Activated naive CD4-positive, alpha-beta T cell treated with anti-CD3 and anti-CD28 coated beads for 36 hours (primary cell): ENCODE results near the gene OSR1. TPM values are rescaled to one million over a fixed set of nuclear protein-coding genes. Genes with fewer than 3 reads are reported as not detected.

Experiments
- CTCF ChIA-PET: fragments of 350-600 bp; sonication (Branson Sonifier 250); formaldehyde crosslinking; loops from one replicate; lab custom pipeline; 2021; ENCODE audit warnings: antibody characterized with exemption; lab: Charles Lee
- DNase-seq: peaks from one replicate; pipeline ENCODE4 v3.0.0-alpha.2; 2020
- H3K27ac Mint-ChIP-seq: one replicate; pipeline ENCODE4 v1.8.0; 2021; ENCODE audit warnings: mild to moderate bottlenecking, mixed read lengths
- H3K27me3 Mint-ChIP-seq: one replicate; pipeline ENCODE4 v1.8.0; 2021; ENCODE audit warnings: low read depth, mixed read lengths
- H3K36me3 Mint-ChIP-seq: one replicate; pipeline ENCODE4 v1.8.0; 2021; ENCODE audit warnings: low read depth, mixed read lengths
- H3K4me1 Mint-ChIP-seq: one replicate; pipeline ENCODE4 v1.8.0; 2021; ENCODE audit warnings: low read depth, mixed read lengths
- H3K4me3 Mint-ChIP-seq: one replicate; pipeline ENCODE4 v1.8.0; 2021; ENCODE audit warnings: mild to moderate bottlenecking, moderate library complexity, mixed read lengths
- H3K9me3 Mint-ChIP-seq: one replicate; pipeline ENCODE4 v1.8.0; 2021; ENCODE audit warnings: mixed read lengths
- intact Hi-C: fragments of 100-400 bp; cut with micrococcal nuclease; formaldehyde crosslinking; loops from one replicate; pipeline ENCODE4 v1.15.1; 2023
- total RNA-seq, 2 experiments: library from RNA; stranded (reverse); gene quantifications; one replicate each; pipeline ENCODE4 v1.2.3, GENCODE V29; 2021

OSR1 gene
- total RNA-seq, 2 experiments from 2014 or later: not detected

DNA sequence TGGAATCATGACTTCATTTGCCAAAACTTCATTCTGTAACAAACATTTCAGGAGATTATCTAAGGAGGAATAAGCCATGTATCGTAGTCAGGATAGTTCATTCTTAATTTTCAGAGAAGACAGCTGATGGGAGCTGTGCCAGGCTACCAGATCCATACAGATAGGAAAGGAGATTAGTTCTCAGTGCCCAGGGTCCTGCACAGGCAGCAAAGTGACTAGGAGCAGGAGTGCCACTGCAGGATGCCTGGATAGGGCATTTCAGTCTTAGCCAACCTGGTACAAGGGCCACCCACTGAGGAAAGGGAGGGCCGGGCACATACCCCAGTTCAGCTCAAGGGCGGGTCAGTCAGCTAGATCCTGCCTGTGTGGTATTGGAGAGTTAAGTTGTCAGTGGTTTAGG lies 6.7 kb upstream of the OSR1 start:
- H3K27me3 Mint-ChIP-seq: peaks cover 49% of the 10 kb centered on the region
- DNase-seq: no peak
- H3K4me3 Mint-ChIP-seq: no peak overlapping the region
- intact Hi-C loops: loop anchor here (10.0 kb wide), 1 partner anchor 380 kb away; no protein-coding TSS in a partner anchor
- H3K27ac Mint-ChIP-seq: no peak overlapping the region
- CTCF ChIA-PET: interaction anchor here (1.3 kb wide), 1 partner anchor 845 kb away, joined by 4 read pairs; no protein-coding TSS in a partner anchor
- H3K9me3 Mint-ChIP-seq: no peaks in the 10 kb centered on the region
- peaks cover 20% of the 10 kb centered on the region for H3K4me1 Mint-ChIP-seq
- no peaks in the 10 kb centered on the region for H3K36me3 Mint-ChIP-seq

DNA sequence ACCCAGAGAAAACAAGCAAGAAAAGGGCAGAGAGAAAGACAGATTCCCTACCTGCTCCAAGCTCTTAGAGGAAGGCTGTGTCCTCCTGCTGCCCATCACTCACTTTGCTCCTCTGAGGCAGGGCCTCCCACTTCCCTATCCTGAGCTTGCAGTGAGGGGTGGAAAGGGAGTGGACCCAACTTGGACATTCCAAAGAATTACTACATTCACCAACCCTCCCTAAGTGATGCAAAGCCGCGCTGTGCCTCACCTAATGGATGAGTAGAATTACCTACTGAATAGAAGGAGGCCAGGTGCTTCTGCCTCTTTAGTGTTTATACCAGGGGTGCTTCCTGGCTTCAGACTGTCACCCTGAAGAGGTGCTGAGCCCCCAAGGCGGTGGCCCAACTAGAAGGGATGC lies 5.6 kb upstream of the OSR1 start:
- H3K4me3 Mint-ChIP-seq: no peak overlapping the region
- peaks cover 53% of the 10 kb centered on the region for H3K27me3 Mint-ChIP-seq
- H3K36me3 Mint-ChIP-seq: no peaks in the 10 kb centered on the region
- intact Hi-C loops: loop anchor here (5.0 to 10.0 kb wide), 4 partner anchors 123 to 802 kb away; partner anchors contain the start of gene RDH14
- CTCF ChIA-PET: interaction anchor here (0.9 to 1.0 kb wide), 2 partner anchors 500 to 508 kb away, joined by 3 read pairs; no protein-coding TSS in a partner anchor
- H3K27ac Mint-ChIP-seq: no peak overlapping the region
- no peak for DNase-seq
- no peaks in the 10 kb centered on the region for H3K9me3 Mint-ChIP-seq
- H3K4me1 Mint-ChIP-seq: peaks cover 21% of the 10 kb centered on the region

DNA sequence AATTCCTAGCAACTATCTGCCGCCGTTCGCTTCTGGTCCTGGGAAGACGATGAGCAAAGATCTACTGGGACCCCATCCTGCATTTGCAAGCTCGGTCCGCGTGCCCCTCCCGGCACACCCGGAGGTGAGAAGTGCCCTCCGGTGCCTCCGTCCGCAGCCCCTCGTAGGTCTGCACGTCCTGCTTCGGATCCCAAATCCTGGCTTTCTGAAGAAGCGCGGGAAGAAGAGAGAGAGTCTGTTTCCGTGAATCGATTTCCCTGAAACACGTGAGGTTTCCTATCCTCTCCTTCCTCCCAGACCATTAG lies 5.0 kb upstream of the OSR1 start:
- H3K4me3 Mint-ChIP-seq: peak overlapping the region; percentile 92
- peaks cover 24% of the 10 kb centered on the region for H3K4me1 Mint-ChIP-seq
- H3K36me3 Mint-ChIP-seq: no peaks in the 10 kb centered on the region
- H3K27me3 Mint-ChIP-seq: peaks cover 55% of the 10 kb centered on the region
- no peaks in the 10 kb centered on the region for H3K9me3 Mint-ChIP-seq
- no peak overlapping the region for H3K27ac Mint-ChIP-seq
- CTCF ChIA-PET: interaction anchor here (0.9 to 1.0 kb wide), 2 partner anchors 501 to 507 kb away, joined by 3 read pairs; no protein-coding TSS in a partner anchor
- no peak for DNase-seq
- intact Hi-C loops: loop anchor here (1.0 to 10.0 kb wide), 7 partner anchors 124 to 929 kb away; partner anchors contain the start of gene RDH14

DNA sequence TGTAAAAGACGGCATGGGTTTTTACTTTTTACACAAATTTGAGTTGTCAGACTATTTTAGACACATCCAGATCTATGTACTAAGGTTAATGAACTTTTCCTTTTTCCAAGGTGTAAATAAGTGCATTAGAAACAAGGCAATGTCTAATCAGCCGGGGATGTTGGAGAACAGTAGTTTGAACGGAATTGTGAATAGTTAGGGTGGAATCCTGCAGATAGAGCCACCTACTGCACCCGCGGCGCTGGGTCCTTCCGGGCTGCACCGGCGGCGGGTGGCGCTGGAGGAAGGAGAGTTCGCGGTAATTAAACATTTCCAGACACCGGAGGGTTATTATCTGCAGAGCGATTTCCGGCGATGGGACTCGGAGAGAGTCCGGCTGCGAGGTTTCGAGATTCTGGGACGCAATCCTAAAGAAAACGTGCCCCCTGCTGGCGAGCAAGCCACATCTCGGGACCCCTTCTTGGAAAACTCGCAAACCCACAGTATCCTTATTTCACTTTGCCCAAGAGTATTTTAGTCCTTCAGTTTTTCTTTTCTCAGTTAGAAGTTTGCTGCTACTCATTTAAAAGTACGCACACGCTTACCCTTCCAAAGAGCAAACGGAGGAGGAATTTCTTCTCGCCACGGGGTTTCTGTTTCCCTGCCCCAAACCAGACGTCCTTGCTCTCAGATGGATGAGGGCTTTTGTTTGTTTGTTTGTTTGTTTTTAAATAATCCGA lies 4.5 kb upstream of the OSR1 start:
- H3K36me3 Mint-ChIP-seq: no peaks in the 10 kb centered on the region
- intact Hi-C loops: loop anchor here (1.0 to 10.0 kb wide), 9 partner anchors 15 to 928 kb away; partner anchors contain the start of gene RDH14
- H3K9me3 Mint-ChIP-seq: no peaks in the 10 kb centered on the region
- no peak overlapping the region for H3K27ac Mint-ChIP-seq
- peak overlapping the region; percentile 92 for H3K4me3 Mint-ChIP-seq
- H3K4me1 Mint-ChIP-seq: peaks cover 28% of the 10 kb centered on the region
- H3K27me3 Mint-ChIP-seq: peaks cover 56% of the 10 kb centered on the region
- peak; percentile 70 for DNase-seq
- CTCF ChIA-PET: no interaction called here

DNA sequence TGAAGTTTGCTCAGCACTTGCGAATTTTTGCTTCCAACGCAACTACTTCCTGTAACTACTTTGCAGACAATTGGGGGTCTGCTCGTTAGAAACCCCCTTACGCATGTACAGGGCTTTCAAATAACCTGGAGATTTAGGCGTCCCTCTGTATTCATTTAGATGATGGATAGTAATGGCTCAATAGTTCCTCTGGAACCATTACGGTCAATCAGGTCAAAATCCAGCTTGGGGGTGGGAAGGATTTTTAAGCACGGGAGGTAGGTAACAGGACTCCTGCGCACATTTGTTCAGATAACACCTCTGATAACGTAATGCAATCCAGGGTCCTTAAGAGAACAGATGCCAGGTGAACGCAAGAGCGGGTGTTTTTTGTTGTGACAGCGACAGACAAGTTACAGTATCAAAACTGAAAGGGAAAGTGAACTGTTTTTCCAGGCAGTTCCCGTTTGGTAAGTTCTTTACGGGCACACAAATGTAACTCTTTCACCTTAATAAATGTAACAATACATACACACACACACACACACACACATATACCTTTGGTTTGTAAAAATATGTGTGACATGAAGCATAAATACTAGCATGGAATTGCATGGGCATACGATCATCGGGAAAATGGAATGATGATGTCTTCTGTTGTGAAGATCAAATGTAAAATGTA lies 3.8 kb upstream of the OSR1 start:
- Mint-ChIP-seq H3K9me3 (no peaks in the 10 kb centered on the region), H3K27ac (no peak overlapping the region), H3K4me1 (peaks cover 34% of the 10 kb centered on the region), H3K4me3 (peak overlapping the region; percentile 92), H3K36me3 (no peaks in the 10 kb centered on the region), H3K27me3 (peaks cover 63% of the 10 kb centered on the region)
- DNase-seq: peak; percentile 37
- intact Hi-C loops: loop anchor here (1.0 to 10.0 kb wide), 8 partner anchors 14 to 927 kb away; partner anchors contain the start of gene RDH14
- CTCF ChIA-PET: interaction anchor here (1.5 to 5.3 kb wide), 2 partner anchors 13 kb away, joined by 4 to 42 read pairs; no protein-coding TSS in a partner anchor

DNA sequence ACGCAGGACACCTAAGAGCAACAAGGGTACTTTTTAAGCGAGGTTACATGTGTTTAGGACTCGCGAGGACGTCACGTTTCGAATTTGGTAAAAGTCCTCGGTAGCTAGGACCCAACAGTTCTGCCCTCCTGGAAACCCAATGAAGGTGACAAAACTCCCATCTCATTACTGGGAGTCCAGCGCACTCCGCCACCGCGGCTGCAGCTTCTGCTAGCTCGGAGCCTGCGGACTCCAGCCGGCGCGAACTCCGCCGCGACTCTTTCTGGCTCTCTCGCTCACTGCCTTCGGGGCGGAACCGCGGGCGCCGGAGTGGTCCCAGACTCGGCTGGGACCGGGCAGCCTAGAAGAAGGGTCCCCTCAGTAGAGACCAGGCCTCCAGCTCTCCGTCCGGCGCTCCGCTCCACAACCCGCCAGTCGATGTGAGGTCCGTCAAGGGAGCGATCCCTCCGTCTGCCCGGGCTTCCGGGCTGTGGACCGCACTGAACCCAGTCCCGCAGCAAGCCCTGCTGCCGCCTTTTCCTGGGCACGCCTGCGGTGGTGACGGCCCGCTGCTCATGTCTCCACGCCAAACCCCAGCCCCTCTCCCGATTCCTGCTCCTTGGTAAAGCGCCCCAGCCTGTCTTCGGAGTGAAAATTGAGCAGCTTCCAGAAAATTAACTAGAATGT lies 3.0 kb upstream of the OSR1 start:
- H3K36me3 Mint-ChIP-seq: no peaks in the 10 kb centered on the region
- CTCF ChIA-PET: interaction anchor here (1.2 to 5.3 kb wide), 3 partner anchors 10 to 14 kb away, joined by 4 to 42 read pairs (median 4); no protein-coding TSS in a partner anchor
- intact Hi-C loops: loop anchor here (5.0 to 10.0 kb wide), 4 partner anchors 126 to 799 kb away; partner anchors contain the start of gene RDH14
- peak overlapping the region; percentile 92 for H3K4me3 Mint-ChIP-seq
- H3K9me3 Mint-ChIP-seq: no peaks in the 10 kb centered on the region
- H3K27me3 Mint-ChIP-seq: peaks cover 69% of the 10 kb centered on the region
- H3K4me1 Mint-ChIP-seq: peaks cover 42% of the 10 kb centered on the region
- peak; percentile 33 for DNase-seq
- no peak overlapping the region for H3K27ac Mint-ChIP-seq

DNA sequence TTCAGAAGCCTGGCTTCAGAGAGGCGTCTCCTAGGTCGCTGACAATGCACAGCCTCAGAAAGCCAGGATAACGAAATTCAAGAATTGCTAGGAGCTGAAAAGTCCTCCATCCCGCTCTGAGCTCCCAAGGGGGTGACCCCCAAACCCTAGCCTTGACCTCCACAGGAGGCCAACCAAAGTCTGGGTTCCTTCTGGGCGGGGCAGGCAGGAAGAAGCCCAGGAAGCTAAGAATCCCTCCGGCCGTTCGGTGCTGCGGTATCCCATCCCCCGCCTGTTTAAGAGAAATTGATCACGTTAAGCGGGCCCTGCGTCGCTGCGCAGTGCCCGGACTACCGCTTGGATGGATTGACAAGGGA lies 2.5 kb upstream of the OSR1 start:
- CTCF ChIA-PET: interaction anchor here (1.2 to 5.3 kb wide), 3 partner anchors 9 to 15 kb away, joined by 4 to 42 read pairs (median 4); no protein-coding TSS in a partner anchor
- no peaks in the 10 kb centered on the region for H3K9me3 Mint-ChIP-seq
- peaks cover 46% of the 10 kb centered on the region for H3K4me1 Mint-ChIP-seq
- H3K27ac Mint-ChIP-seq: no peak overlapping the region
- intact Hi-C loops: loop anchor here (5.0 to 10.0 kb wide), 4 partner anchors 126 to 799 kb away; partner anchors contain the start of gene RDH14
- H3K36me3 Mint-ChIP-seq: no peaks in the 10 kb centered on the region
- H3K4me3 Mint-ChIP-seq: peak overlapping the region; percentile 92
- no peak for DNase-seq
- peaks cover 74% of the 10 kb centered on the region for H3K27me3 Mint-ChIP-seq

DNA sequence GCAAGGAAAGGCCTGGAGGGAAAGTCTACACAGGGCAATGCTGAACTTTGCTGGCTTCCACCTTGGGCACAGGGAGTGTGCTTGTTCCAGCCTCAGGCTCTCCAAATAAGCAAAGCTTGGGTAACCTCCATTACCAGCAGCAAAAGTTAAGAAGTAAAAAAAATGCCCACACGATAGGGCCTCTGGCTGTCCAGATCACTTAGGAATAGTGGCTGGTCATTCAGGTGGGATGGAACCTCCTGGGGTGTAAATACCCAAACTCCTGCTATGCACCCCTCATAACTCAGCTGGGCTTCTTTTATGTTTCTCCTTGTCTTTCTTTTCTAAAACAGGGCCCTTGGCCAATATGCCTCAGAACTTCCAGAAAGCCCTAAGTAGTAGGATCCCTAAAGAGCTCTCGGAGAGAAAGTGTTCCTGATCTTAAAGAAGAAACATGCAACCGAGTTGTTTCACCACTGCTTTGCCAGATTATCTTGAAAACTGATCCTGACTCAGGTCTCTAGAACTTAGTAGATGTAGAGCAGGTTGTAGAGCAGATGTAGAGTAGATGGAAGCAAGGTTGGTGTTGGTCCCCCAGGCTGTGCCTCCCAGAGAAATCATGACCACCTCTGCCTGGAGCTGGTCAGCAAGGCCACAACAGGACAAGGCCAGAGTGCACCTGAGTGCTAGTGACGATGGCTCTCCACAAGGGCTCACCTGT lies 2.0 kb upstream of the OSR1 start:
- peaks cover 78% of the 10 kb centered on the region for H3K27me3 Mint-ChIP-seq
- no peak for DNase-seq

DNA sequence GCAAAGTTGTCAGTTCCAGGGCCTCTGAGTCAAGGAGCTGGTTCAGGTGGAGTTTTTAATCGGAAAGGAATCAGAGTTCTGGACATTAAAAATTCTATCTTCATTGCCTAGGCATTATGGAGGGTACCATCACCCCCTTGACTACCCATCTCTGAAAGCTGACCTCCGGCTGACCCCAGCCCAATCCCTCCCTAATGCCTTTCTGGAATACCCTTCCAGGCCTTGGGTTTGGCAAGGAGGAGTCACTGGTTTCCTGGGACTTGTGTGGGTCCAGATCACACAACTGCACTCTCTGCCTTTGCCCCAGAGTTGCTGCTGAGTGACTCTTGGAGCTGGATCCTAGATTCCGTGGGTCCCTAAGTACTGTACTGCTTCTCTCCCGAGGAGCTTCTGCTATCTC lies 1.0 kb upstream of the OSR1 start:
- CTCF ChIA-PET: interaction anchor here (0.9 to 5.3 kb wide), 4 partner anchors 10 to 506 kb away, joined by 3 to 42 read pairs (median 4); no protein-coding TSS in a partner anchor
- H3K27me3 Mint-ChIP-seq: peaks cover 87% of the 10 kb centered on the region
- H3K27ac Mint-ChIP-seq: no peak overlapping the region
- H3K4me1 Mint-ChIP-seq: peaks cover 46% of the 10 kb centered on the region
- H3K9me3 Mint-ChIP-seq: no peaks in the 10 kb centered on the region
- no peak overlapping the region for H3K4me3 Mint-ChIP-seq
- no peaks in the 10 kb centered on the region for H3K36me3 Mint-ChIP-seq
- intact Hi-C loops: loop anchor here (5.0 kb wide), 1 partner anchor 972 kb away; no protein-coding TSS in a partner anchor
- no peak for DNase-seq

More for the DNA sequence above, 2.0 kb upstream of the OSR1 start:
- H3K4me1 Mint-ChIP-seq: peaks cover 46% of the 10 kb centered on the region
- H3K36me3 Mint-ChIP-seq: no peaks in the 10 kb centered on the region
- intact Hi-C loops: loop anchor here (5.0 to 10.0 kb wide), 4 partner anchors 127 to 798 kb away; partner anchors contain the start of gene RDH14
- H3K9me3 Mint-ChIP-seq: no peaks in the 10 kb centered on the region
- no peak overlapping the region for H3K4me3 Mint-ChIP-seq
- no peak overlapping the region for H3K27ac Mint-ChIP-seq
- CTCF ChIA-PET: interaction anchor here (0.9 to 5.3 kb wide), 5 partner anchors 8 to 505 kb away, joined by 3 to 42 read pairs (median 4); no protein-coding TSS in a partner anchor

DNA sequence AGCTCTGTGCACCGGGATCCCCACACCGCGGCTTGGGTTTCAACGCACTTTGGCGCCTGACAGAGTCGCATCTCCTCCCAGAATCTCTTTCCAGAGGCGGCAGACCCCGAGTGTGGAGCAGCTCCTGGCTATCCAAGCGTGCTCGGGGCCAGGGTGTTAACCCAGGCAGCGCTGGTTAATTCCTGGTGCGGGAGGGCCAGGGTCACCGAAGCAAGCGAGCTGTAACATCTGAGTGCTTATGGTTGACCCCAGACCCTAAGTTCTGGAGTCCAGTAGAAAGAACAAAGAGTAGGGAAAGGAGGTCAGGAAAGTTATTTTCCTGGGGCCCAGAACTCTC lies 566 bp upstream of the OSR1 start:
- Mint-ChIP-seq H3K27me3 (peaks cover 88% of the 10 kb centered on the region), H3K27ac (no peak overlapping the region), H3K36me3 (no peaks in the 10 kb centered on the region), H3K9me3 (no peaks in the 10 kb centered on the region), H3K4me1 (peaks cover 46% of the 10 kb centered on the region), H3K4me3 (peak overlapping the region; percentile 38)
- DNase-seq: no peak
- CTCF ChIA-PET: interaction anchor here (0.9 to 5.3 kb wide), 4 partner anchors 10 to 506 kb away, joined by 3 to 42 read pairs (median 3); no protein-coding TSS in a partner anchor
- intact Hi-C loops: loop anchor here (5.0 kb wide), 1 partner anchor 972 kb away; no protein-coding TSS in a partner anchor
